Islet precursor cell (in vitro differentiated cells): ENCODE data around the gene MSI2.

Experiments used
- DNase-seq: peaks from one replicate; pipeline ENCODE4 v3.0.0-alpha.2; 2018

MSI2 gene

DNA sequence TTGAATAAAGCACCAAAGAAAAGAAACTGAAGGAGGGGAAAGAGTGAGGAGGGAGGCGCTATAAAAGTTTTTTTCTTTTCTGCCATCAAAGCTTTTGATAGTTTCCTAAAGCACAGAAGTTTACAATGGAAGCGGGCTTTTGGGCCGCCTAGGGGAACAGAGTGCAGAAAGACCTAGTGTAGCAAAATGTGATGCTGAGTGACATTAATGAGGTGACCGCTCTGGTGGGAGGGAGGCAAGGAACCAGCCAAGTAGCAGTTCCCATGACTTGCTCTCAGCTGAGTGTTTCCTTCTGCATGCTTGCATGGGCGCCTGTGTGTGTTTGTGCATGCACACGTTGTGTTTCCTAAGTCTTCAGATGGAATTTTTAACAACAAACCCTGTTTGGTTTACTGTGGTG is 15.5 kb downstream of the MSI2 start:
- DNase-seq = peak; percentile 60

DNA sequence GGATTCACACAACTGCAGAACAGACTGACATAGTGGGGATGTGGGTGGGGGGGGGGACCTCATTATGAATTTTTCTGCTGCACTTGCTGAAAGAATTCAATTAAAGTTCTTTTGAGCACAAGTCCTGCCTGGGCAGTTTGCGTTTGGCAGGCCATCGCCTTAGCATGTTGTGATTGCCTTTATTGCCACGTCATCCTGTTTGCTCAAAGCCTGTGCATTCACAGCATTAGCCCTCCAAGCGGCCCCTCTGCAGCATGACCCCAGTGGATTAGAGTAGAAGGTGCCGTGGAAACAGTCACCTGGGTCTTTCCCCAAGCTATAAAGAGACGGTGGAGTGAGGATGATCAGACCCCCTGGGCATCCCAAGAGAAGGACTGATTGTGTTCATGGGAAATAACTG is 17.2 kb downstream of the MSI2 start:
- no peak for DNase-seq

GRCh38 chr17:57274162-57274561 is 17.8 kb downstream of the MSI2 start:
- DNase-seq = no peak

- peak; percentile 24 for DNase-seq
These were observed 18.9 kb downstream of the MSI2 start for GRCh38 chr17:57275071-57275764.

DNA sequence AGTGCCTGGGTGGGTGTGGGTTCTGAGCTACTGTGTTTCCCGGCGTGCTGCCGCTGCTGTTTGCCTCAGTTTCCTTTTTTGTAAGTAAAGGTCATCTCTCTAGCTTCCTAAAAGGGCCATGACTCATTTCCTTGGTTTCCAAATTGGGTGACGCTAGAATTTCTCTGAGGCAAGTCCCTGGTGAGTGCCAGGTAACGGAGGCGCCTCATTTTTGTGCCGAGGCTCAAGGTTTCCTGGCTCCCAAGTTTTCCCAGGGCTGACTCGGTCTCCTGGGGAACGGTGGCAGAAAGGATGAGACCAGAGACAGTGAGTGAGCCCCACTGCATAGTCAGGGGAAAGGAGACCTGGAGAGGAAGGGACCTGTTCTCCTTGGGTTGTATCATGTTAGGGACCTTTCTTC is 20.3 kb downstream of the MSI2 start:
- no peak for DNase-seq

DNA sequence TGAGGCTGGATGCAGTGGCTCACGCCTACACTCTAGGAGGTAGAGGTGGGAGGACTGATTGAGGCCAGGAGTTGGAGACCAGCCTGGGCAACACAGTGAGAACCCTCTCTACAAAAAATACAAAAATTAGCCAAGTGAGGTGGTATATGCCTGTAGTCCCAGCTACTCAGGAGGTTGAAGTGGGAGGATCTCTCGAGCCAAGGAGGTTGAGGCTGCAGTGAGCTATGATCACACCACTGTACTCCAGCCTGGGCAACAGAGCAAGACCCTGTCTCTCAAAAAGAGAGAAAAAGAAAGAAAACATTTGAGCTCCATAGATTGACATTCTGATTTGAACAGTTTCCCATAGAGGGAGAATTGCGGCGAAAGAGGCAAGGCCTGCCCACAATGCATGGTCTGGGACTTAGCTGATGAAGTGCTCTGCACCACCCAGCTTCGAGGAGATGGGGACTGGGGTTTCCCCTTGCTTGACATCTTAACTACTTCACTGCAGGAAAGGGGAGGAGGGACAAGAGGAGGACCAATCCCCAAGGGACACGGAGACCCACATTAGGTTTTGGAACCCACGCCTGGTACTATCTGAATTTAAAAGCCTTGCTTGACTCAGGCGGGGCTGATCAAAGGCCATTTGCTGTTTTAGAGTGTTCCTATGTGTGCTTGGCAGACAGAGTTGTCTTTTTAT is 21.7 kb downstream of the MSI2 start:
- no peak for DNase-seq

- DNase-seq = no peak
These were observed 22.5 kb downstream of the MSI2 start for GRCh38 chr17:57278740-57279387.

- DNase-seq = no peak
These were observed 23.1 kb downstream of the MSI2 start for GRCh38 chr17:57279432-57279831.

DNA sequence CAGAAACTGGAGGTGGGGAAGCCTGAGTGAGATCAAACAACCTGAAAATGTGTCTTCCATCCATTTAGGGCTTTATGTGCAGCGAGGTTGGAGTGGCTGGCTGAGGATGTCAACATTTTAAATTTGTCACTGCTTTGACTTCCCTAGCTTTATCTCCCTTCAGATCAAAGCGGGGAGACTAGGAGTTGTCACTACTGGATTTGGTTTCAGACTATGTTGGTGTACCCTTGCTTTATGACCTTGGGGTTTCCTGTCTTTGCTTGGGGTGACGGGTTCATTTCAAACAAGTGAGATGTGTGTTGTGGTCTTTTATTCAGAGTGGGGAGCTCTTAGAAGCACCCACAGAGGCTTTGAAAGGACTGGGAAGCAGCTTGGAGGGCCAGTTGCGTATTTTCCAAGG is 25.6 kb downstream of the MSI2 start:
- DNase-seq = no peak

GRCh38 chr17:57282296-57282695 is 26.0 kb downstream of the MSI2 start:
- no peak for DNase-seq

- DNase-seq = no peak
These were observed 27.1 kb downstream of the MSI2 start for GRCh38 chr17:57283203-57283971.

DNA sequence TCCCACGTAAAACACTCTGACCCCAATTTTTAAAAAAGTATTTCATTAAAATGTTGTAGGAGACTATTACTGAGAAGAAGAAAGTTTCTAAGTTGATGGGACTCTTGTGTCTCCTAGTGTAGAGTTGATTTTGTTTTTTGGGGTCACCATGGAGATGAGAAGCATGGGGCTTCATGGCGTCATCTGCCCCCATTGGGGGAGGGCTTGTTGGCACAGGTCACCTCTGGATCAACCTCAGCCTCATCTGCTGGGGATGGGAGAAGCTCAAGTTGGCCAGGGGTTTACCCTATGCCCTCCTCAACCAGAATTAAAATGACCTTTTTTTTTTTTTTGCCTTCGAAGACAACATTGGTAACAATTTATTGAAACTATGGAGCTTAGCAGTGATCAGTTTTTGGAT is 28.3 kb downstream of the MSI2 start:
- DNase-seq = no peak

- DNase-seq = no peak
These were observed 28.8 kb downstream of the MSI2 start for GRCh38 chr17:57284984-57285646.

DNA sequence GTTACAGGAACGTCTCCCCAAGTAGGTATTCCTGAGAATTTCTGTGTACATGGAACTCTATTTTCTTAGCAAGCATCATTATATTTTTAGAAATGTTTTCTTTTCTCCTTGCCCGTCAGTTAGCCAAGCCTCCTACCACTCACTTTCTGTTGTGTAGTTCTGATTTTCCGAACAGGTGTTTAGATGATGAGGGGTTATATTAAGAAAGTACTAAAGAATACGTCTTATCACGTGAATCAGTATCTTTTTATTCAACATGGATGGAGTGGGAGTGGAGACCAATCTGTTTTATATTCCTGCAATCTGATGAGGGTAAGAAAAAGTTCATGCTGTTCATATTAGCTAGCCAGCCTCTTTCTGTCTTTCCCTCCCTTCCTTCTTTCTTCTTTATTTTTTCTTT is 29.4 kb downstream of the MSI2 start:
- DNase-seq = no peak

GRCh38 chr17:57286399-57287105 is 30.2 kb downstream of the MSI2 start:
- no peak for DNase-seq

- no peak for DNase-seq
These were observed 31.9 kb downstream of the MSI2 start for GRCh38 chr17:57288040-57288772.

GRCh38 chr17:57288773-57289121 is 32.4 kb downstream of the MSI2 start:
- DNase-seq = no peak

GRCh38 chr17:57289130-57289529 is 32.8 kb downstream of the MSI2 start:
- DNase-seq = no peak

GRCh38 chr17:57289613-57290012 is 33.3 kb downstream of the MSI2 start:
- DNase-seq = no peak

- DNase-seq = no peak
These were observed 34.7 kb downstream of the MSI2 start for GRCh38 chr17:57290981-57291380.

GRCh38 chr17:57292091-57292490 is 35.8 kb downstream of the MSI2 start:
- peak; percentile 81 for DNase-seq

GRCh38 chr17:57293077-57293476 is 36.8 kb downstream of the MSI2 start:
- DNase-seq = peak; percentile 99
